Activated naive CD8-positive, alpha-beta T cell treated with anti-CD3 and anti-CD28 coated beads, Interleukin-2, amount 50 U/mL, for 24 hours (primary cell): ENCODE results near the gene DCLRE1A.
"Not testable (repeated sequence)": the region's sequence is repeated elsewhere in the genome, so short reads cannot be mapped to it uniquely, and the experiment has no call there.

Source experiments
- ATAC-seq: fragments of 150-1000 bp; cut with Tn5 transposase; one replicate; pipeline ENCODE4 v1.10.0; 2021
- DNase-seq: peaks from one replicate; pipeline ENCODE4 v3.0.0; 2021
- H3K27ac Mint-ChIP-seq: one replicate; pipeline ENCODE4 v1.8.0; 2021; ENCODE audit warnings: mild to moderate bottlenecking, mixed read lengths
- H3K27me3 Mint-ChIP-seq: one replicate; pipeline ENCODE4 v1.8.0; 2021; ENCODE audit warnings: mixed read lengths
- H3K36me3 Mint-ChIP-seq: one replicate; pipeline ENCODE4 v1.8.0; 2021; ENCODE audit warnings: low read depth, mixed read lengths
- H3K4me1 Mint-ChIP-seq: one replicate; pipeline ENCODE4 v1.8.0; 2021; ENCODE audit warnings: mixed read lengths
- H3K4me3 Mint-ChIP-seq: one replicate; pipeline ENCODE4 v1.8.0; 2021; ENCODE audit warnings: mild to moderate bottlenecking, moderate library complexity, mixed read lengths
- H3K9me3 Mint-ChIP-seq: one replicate; pipeline ENCODE4 v1.8.0; 2021; ENCODE audit warnings: mixed read lengths

The DCLRE1A gene

GRCh38 chr10:113843972-113844485, 9.9 kb downstream of the DCLRE1A start:
- Mint-ChIP-seq H3K27ac (no peak overlapping the region), H3K4me3 (no peak overlapping the region), H3K9me3 (no peaks in the 10 kb centered on the region), H3K4me1 (peaks cover 25% of the 10 kb centered on the region), H3K36me3 (peaks cover 52% of the 10 kb centered on the region), H3K27me3 (no peaks in the 10 kb centered on the region)
- no peak for DNase-seq
- ATAC-seq: no peak

- no peak for DNase-seq
- ATAC-seq: peak; percentile 54
- Mint-ChIP-seq H3K4me3 (no peak overlapping the region), H3K4me1 (peaks cover 19% of the 10 kb centered on the region), H3K9me3 (no peaks in the 10 kb centered on the region), H3K27ac (no peak overlapping the region), H3K27me3 (no peaks in the 10 kb centered on the region), H3K36me3 (peaks cover 47% of the 10 kb centered on the region)
These were observed 11.7 kb downstream of the DCLRE1A start for GRCh38 chr10:113842171-113842570.

GRCh38 chr10:113828567-113828966, 25.3 kb downstream of the DCLRE1A start:
- DNase-seq, H3K27ac Mint-ChIP-seq, H3K4me1 Mint-ChIP-seq, H3K36me3 Mint-ChIP-seq, H3K27me3 Mint-ChIP-seq, H3K9me3 Mint-ChIP-seq, ATAC-seq, H3K4me3 Mint-ChIP-seq: not testable (repeated sequence)

- Mint-ChIP-seq H3K9me3 (no peaks in the 10 kb centered on the region), H3K36me3 (no peaks in the 10 kb centered on the region), H3K4me3 (no peak overlapping the region), H3K27ac (no peak overlapping the region), H3K27me3 (no peaks in the 10 kb centered on the region), H3K4me1 (no peaks in the 10 kb centered on the region)
- DNase-seq (no peak), ATAC-seq (no peak)
These were observed 28.1 kb downstream of the DCLRE1A start for GRCh38 chr10:113825791-113826190.

- Mint-ChIP-seq H3K27ac (no peak overlapping the region), H3K4me1 (no peaks in the 10 kb centered on the region)
- no peak for DNase-seq
These were observed 30.5 kb downstream of the DCLRE1A start for GRCh38 chr10:113823389-113823788.

GRCh38 chr10:113822174-113822573, 31.7 kb downstream of the DCLRE1A start:
- Mint-ChIP-seq H3K27me3 (no peaks in the 10 kb centered on the region), H3K27ac (no peak overlapping the region), H3K36me3 (no peaks in the 10 kb centered on the region), H3K4me3 (no peak overlapping the region), H3K4me1 (no peaks in the 10 kb centered on the region), H3K9me3 (no peaks in the 10 kb centered on the region)
- ATAC-seq (no peak), DNase-seq (no peak)

More at GRCh38 chr10:113823389-113823788, 30.5 kb downstream of the DCLRE1A start:
- H3K4me3 Mint-ChIP-seq: no peak overlapping the region
- H3K27me3 Mint-ChIP-seq: no peaks in the 10 kb centered on the region
- H3K9me3 Mint-ChIP-seq: no peaks in the 10 kb centered on the region
- no peak for ATAC-seq
- no peaks in the 10 kb centered on the region for H3K36me3 Mint-ChIP-seq

GRCh38 chr10:113821306-113821705, 32.6 kb downstream of the DCLRE1A start:
- not testable (repeated sequence) for DNase-seq, ATAC-seq, H3K9me3 Mint-ChIP-seq, H3K27me3 Mint-ChIP-seq, H3K36me3 Mint-ChIP-seq, H3K4me1 Mint-ChIP-seq, H3K4me3 Mint-ChIP-seq, H3K27ac Mint-ChIP-seq

- Mint-ChIP-seq H3K27me3 (no peaks in the 10 kb centered on the region), H3K36me3 (no peaks in the 10 kb centered on the region), H3K27ac (no peak overlapping the region), H3K4me1 (no peaks in the 10 kb centered on the region), H3K4me3 (no peak overlapping the region), H3K9me3 (no peaks in the 10 kb centered on the region)
- DNase-seq (no peak), ATAC-seq (no peak)
These were observed 33.4 kb downstream of the DCLRE1A start for GRCh38 chr10:113820507-113820906.

- H3K27ac Mint-ChIP-seq: no peak overlapping the region
- DNase-seq: no peak
- no peaks in the 10 kb centered on the region for H3K4me1 Mint-ChIP-seq
- H3K27me3 Mint-ChIP-seq: no peaks in the 10 kb centered on the region
- no peaks in the 10 kb centered on the region for H3K9me3 Mint-ChIP-seq
- H3K36me3 Mint-ChIP-seq: no peaks in the 10 kb centered on the region
- H3K4me3 Mint-ChIP-seq: no peak overlapping the region
- ATAC-seq: no peak
These were observed 33.9 kb downstream of the DCLRE1A start for GRCh38 chr10:113819989-113820388.

GRCh38 chr10:113814700-113815099, 39.2 kb downstream of the DCLRE1A start:
- H3K27me3 Mint-ChIP-seq: peaks cover 13% of the 10 kb centered on the region
- not testable (repeated sequence) for ATAC-seq, H3K9me3 Mint-ChIP-seq, H3K27ac Mint-ChIP-seq, H3K4me1 Mint-ChIP-seq, DNase-seq, H3K4me3 Mint-ChIP-seq, H3K36me3 Mint-ChIP-seq

- ATAC-seq (no peak), DNase-seq (no peak)
- H3K27ac Mint-ChIP-seq: no peak overlapping the region
- peaks cover 29% of the 10 kb centered on the region for H3K27me3 Mint-ChIP-seq
- H3K9me3 Mint-ChIP-seq: no peaks in the 10 kb centered on the region
- no peaks in the 10 kb centered on the region for H3K4me1 Mint-ChIP-seq
- no peaks in the 10 kb centered on the region for H3K36me3 Mint-ChIP-seq
- no peak overlapping the region for H3K4me3 Mint-ChIP-seq
These were observed 45.7 kb downstream of the DCLRE1A start for GRCh38 chr10:113808168-113808567.

GRCh38 chr10:113806503-113806902, 47.4 kb downstream of the DCLRE1A start:
- H3K9me3 Mint-ChIP-seq: no peaks in the 10 kb centered on the region
- no peaks in the 10 kb centered on the region for H3K4me1 Mint-ChIP-seq
- no peak overlapping the region for H3K4me3 Mint-ChIP-seq
- ATAC-seq (no peak), DNase-seq (no peak)
- no peak overlapping the region for H3K27ac Mint-ChIP-seq
- H3K36me3 Mint-ChIP-seq: no peaks in the 10 kb centered on the region
- peaks cover 22% of the 10 kb centered on the region for H3K27me3 Mint-ChIP-seq

GRCh38 chr10:113802997-113803396, 50.9 kb downstream of the DCLRE1A start:
- Mint-ChIP-seq H3K27me3 (peaks cover 9% of the 10 kb centered on the region), H3K9me3 (no peaks in the 10 kb centered on the region), H3K4me3 (no peak overlapping the region), H3K4me1 (peaks cover 2% of the 10 kb centered on the region), H3K27ac (no peak overlapping the region), H3K36me3 (no peaks in the 10 kb centered on the region)
- DNase-seq: no peak
- ATAC-seq: no peak

GRCh38 chr10:113801569-113801968, 52.3 kb downstream of the DCLRE1A start:
- Mint-ChIP-seq H3K36me3 (no peaks in the 10 kb centered on the region), H3K27me3 (peaks cover 9% of the 10 kb centered on the region), H3K4me1 (peaks cover 2% of the 10 kb centered on the region), H3K9me3 (no peaks in the 10 kb centered on the region), H3K4me3 (no peak overlapping the region), H3K27ac (no peak overlapping the region)
- DNase-seq: no peak
- no peak for ATAC-seq

GRCh38 chr10:113791691-113792090, 62.2 kb downstream of the DCLRE1A start:
- ATAC-seq (no peak), DNase-seq (no peak)
- H3K4me1 Mint-ChIP-seq: no peaks in the 10 kb centered on the region
- no peak overlapping the region for H3K4me3 Mint-ChIP-seq
- no peak overlapping the region for H3K27ac Mint-ChIP-seq
- peaks cover 24% of the 10 kb centered on the region for H3K27me3 Mint-ChIP-seq
- H3K36me3 Mint-ChIP-seq: no peaks in the 10 kb centered on the region
- no peaks in the 10 kb centered on the region for H3K9me3 Mint-ChIP-seq

- DNase-seq: no peak
- no peak overlapping the region for H3K4me3 Mint-ChIP-seq
- no peaks in the 10 kb centered on the region for H3K9me3 Mint-ChIP-seq
- no peak overlapping the region for H3K27ac Mint-ChIP-seq
- H3K27me3 Mint-ChIP-seq: peaks cover 4% of the 10 kb centered on the region
- no peaks in the 10 kb centered on the region for H3K36me3 Mint-ChIP-seq
- no peaks in the 10 kb centered on the region for H3K4me1 Mint-ChIP-seq
- no peak for ATAC-seq
These were observed 65.2 kb downstream of the DCLRE1A start for GRCh38 chr10:113788604-113789083.
